Adipocyte (in vitro differentiated cells): ENCODE measurements around the gene RHOF.

Source experiments
- DNase-seq: peaks from one replicate; pipeline ENCODE4 v3.0.0-alpha.2; 2015; ENCODE audit warnings: low read depth
- H3K27me3 ChIP-seq: replicated peaks from 2 replicates; pipeline ENCODE4 v1.7.0; 2013; ENCODE audit warnings: mild to moderate bottlenecking, low read length, moderate library complexity; ENCODE audit not compliant: control insufficient read depth, insufficient read depth
- H3K36me3 ChIP-seq: 2 replicates; pipeline ENCODE4 v1.7.0; 2013; ENCODE audit warnings: low read length, mild to moderate bottlenecking, moderate library complexity; ENCODE audit not compliant: control insufficient read depth, insufficient read depth, severe bottlenecking
- H3K4me1 ChIP-seq: 2 replicates; pipeline ENCODE4 v1.7.0; 2013; ENCODE audit warnings: mild to moderate bottlenecking, low read length, moderate library complexity; ENCODE audit not compliant: control insufficient read depth, insufficient read depth
- H3K4me3 ChIP-seq: 2 replicates; pipeline ENCODE4 v1.7.0; 2013; ENCODE audit warnings: mild to moderate bottlenecking, low read length, moderate library complexity
- H3K9ac ChIP-seq: 2 replicates; pipeline ENCODE4 v1.7.0; 2013; ENCODE audit warnings: mild to moderate bottlenecking, low read length, moderate library complexity
- H3K9me3 ChIP-seq: 2 replicates; pipeline ENCODE4 v1.7.0; 2013; ENCODE audit warnings: mild to moderate bottlenecking, low read length, moderate library complexity; ENCODE audit not compliant: control insufficient read depth

Gene RHOF

DNA sequence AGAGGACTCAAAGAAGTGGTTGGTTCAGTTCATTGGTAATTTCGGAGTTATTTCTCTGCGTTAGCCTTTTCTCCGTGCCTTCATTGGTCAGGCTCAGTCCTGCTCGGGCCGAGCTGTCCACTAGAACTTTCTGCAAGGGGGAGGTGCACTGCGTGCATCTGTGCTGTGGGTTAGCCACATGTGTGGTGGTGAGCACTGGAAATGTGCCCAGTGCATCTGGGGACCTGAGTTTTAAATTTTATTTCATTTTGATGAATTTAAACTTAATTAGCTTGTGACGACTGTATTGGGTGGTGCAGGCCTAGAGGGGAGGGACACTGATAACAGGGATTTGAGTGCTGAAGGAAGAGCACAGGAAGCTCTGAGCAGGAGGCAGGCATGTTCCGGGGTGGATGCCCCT lies 34.8 kb upstream of the RHOF start:
- H3K4me3 ChIP-seq: no peak overlapping the region
- no peak for DNase-seq
- H3K4me1 ChIP-seq: no peaks in the 10 kb centered on the region
- no peak overlapping the region for H3K9ac ChIP-seq
- H3K9me3 ChIP-seq: no peaks in the 10 kb centered on the region
- H3K36me3 ChIP-seq: peaks cover 58% of the 10 kb centered on the region
- H3K27me3 ChIP-seq: no peaks in the 10 kb centered on the region

DNA sequence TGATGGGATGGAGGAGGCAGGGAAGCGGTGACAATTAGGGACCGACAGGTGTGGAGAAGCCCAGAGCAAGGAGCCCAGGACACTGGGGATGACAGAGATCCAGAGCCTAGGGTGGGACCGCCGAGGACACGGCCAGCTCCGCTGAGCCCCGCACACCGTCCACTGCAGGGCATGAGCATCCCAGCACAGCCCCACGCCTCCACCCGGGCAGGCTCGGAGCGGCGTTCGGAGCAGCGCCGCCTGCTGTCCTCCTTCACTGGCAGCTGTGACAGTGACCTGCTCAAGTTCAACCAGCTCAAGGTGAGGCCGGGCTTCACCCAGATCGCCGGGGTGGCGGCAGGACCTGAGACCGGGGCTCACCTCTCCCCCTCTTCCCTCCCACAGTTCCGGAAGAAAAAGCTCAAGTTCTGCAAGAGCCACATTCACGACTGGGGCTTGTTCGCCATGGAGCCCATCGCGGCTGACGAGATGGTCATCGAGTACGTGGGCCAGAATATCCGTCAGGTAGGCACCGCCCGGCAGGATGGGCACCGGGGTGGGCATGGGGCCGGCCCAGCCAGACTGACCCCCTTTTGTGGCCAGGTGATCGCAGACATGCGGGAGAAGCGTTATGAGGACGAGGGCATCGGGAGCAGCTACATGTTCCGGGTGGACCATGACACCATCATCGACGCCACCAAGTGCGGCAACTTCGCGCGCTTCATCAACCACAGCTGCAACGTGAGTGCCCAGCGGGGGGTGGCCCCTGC lies 34.0 kb upstream of the RHOF start:
- Histone ChIP-seq H3K4me1 (no peaks in the 10 kb centered on the region), H3K27me3 (no peaks in the 10 kb centered on the region), H3K9ac (no peak overlapping the region), H3K36me3 (peaks cover 61% of the 10 kb centered on the region), H3K9me3 (no peaks in the 10 kb centered on the region), H3K4me3 (no peak overlapping the region)
- no peak for DNase-seq

DNA sequence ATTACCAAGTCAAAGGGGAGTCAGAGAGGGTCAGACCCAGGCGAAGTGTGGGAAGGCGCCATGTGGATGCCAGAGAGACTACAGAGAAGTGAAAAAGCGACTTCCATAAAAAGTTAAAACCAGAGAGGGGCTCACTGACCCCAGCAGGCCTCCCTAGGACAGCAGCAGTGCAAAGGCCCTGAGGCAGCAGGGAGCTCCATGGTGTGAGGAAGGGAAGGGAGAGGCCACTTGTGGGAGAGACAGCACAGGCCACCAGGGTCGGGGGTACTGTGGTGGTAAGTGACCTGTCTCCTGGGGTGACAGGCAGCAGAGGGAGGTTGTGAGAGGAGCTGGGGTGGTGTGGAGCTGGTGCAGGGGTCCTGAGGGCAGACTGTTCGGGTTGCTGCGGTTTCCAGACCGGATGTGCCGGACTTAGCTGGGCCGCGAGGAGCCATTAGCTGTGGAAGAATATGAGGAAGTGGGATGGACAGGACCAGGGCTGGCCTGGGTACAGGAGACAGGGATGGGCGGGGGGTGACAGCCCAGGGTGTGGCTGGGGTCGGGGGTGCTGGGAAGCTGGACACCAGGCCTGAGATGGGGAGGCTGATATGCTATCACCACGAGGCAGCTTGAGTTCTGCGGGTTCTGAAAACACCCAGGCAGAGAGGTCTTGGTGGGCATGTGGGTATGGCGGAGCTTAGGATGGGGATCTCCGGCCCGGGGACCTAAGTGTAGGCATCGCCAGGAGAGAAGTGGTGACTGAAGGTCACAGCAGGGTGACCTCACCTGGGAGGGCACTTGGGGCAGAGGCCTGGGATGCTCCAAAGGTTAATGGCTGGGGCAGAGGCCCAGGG lies 33.0 kb upstream of the RHOF start:
- no peak overlapping the region for H3K4me3 ChIP-seq
- DNase-seq: no peak
- no peaks in the 10 kb centered on the region for H3K9me3 ChIP-seq
- no peaks in the 10 kb centered on the region for H3K27me3 ChIP-seq
- no peak overlapping the region for H3K9ac ChIP-seq
- no peaks in the 10 kb centered on the region for H3K4me1 ChIP-seq
- H3K36me3 ChIP-seq: peaks cover 60% of the 10 kb centered on the region

DNA sequence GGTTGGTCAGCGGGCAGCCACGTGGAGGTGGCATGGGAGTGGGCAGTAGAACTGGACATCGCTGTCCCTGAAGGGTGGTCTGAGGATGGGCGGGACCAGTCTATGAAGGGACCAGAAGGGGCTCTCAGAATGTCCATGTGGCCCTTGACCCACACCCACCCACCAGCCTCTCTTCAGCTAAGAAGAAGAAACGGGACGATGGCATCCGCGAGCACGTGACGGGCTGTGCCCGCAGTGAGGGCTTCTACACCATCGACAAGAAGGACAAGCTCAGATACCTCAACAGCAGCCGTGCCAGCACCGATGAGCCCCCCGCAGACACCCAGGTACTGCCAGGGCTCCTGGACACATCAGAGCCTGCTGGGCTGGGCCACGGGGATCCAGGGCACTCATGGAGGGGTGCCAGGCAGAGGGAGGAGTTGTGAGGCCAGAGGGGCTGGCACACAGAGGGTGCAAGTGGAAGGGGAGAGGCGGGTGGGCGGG lies 31.6 kb upstream of the RHOF start:
- DNase-seq: no peak
- Histone ChIP-seq H3K36me3 (peaks cover 58% of the 10 kb centered on the region), H3K9ac (no peak overlapping the region), H3K27me3 (no peaks in the 10 kb centered on the region), H3K4me3 (no peak overlapping the region), H3K4me1 (no peaks in the 10 kb centered on the region), H3K9me3 (no peaks in the 10 kb centered on the region)

DNA sequence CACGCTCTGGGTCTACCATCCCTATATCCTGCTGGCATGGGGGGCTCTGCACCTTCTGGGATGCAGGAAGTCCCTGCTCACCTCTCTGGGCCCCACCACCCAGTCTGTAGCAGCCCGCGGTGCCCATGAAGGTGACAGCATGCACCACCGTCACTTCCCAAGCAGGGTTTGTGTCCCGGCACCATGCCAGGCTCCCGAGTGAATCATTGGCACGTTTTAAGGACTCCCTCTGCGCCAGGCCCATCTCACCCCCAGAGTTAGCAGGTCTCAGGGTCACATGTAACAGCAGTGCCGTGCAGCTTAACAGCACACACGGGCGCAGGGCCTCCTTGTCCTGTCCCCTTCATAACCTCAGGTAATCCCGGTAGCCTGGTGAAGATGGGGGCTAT lies 30.2 kb upstream of the RHOF start:
- no peaks in the 10 kb centered on the region for H3K27me3 ChIP-seq
- no peak for DNase-seq
- no peaks in the 10 kb centered on the region for H3K9me3 ChIP-seq
- no peak overlapping the region for H3K9ac ChIP-seq
- H3K4me3 ChIP-seq: no peak overlapping the region
- H3K4me1 ChIP-seq: no peaks in the 10 kb centered on the region
- peaks cover 59% of the 10 kb centered on the region for H3K36me3 ChIP-seq

DNA sequence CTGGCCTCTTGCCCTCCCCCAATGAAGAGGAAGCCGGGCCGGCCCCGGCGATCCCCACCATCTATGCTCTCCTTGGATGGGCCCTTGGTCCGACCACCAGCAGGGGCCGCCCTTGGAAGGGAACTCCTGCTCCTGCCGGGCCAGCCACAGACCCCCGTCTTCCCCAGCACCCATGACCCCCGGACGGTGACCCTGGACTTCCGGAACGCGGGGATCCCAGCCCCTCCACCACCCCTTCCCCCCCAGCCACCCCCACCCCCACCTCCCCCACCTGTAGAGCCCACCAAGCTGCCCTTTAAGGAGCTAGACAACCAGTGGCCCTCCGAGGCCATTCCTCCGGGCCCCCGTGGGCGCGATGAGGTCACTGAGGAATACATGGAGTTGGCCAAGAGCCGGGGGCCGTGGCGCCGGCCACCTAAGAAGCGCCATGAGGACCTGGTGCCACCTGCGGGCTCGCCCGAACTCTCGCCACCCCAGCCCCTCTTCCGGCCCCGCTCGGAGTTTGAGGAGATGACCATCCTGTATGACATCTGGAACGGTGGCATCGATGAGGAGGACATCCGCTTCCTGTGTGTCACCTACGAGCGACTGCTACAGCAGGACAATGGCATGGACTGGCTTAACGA lies 29.7 kb upstream of the RHOF start:
- no peaks in the 10 kb centered on the region for H3K4me1 ChIP-seq
- no peak overlapping the region for H3K9ac ChIP-seq
- no peaks in the 10 kb centered on the region for H3K9me3 ChIP-seq
- H3K4me3 ChIP-seq: no peak overlapping the region
- peaks cover 55% of the 10 kb centered on the region for H3K36me3 ChIP-seq
- no peak for DNase-seq
- no peaks in the 10 kb centered on the region for H3K27me3 ChIP-seq

DNA sequence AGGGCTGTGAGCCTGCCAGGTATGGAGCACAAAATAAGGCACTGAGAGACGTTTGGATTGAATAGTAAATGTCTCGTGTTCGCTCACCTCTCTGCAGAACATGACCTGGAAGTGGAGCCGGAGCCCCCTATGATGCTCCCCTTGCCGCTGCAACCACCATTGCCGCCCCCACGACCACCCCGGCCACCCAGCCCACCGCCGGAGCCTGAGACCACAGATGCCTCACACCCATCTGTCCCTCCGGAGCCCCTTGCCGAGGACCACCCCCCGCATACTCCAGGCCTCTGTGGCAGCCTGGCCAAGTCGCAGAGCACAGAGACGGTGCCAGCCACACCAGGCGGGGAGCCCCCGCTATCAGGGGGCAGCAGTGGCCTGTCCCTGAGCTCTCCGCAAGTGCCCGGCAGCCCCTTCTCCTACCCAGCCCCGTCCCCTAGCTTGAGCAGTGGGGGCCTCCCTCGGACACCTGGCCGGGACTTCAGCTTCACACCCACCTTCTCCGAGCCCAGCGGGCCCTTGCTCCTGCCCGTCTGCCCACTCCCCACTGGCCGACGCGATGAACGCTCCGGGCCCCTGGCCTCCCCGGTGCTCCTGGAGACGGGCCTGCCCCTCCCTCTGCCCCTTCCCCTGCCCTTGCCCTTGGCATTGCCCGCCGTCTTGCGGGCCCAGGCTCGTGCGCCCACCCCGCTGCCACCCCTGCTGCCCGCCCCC lies 29.1 kb upstream of the RHOF start:
- H3K36me3 ChIP-seq: peaks cover 55% of the 10 kb centered on the region
- no peaks in the 10 kb centered on the region for H3K27me3 ChIP-seq
- no peak for DNase-seq
- H3K9me3 ChIP-seq: no peaks in the 10 kb centered on the region
- no peak overlapping the region for H3K9ac ChIP-seq
- H3K4me3 ChIP-seq: no peak overlapping the region
- H3K4me1 ChIP-seq: no peaks in the 10 kb centered on the region

DNA sequence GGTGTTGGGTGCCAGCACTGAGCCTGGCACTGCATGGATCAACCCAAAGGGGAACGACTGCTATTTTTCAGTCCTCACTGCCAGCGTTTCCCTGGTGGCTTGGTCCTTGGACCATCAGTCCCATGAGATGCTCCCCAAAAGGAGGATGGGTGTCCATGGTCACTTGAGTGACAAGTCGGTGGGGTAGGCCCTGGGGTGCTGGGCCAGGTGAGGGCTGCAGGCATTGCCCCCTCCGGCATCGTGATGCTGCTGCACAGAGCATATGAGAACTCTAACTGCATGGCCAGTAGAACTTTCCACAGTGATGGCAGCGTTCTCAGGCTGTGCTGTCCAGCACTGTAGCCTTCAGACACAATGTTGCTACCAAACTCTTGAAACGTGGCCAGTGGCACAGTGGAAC lies 26.6 kb upstream of the RHOF start:
- Histone ChIP-seq H3K9ac (no peak overlapping the region), H3K4me1 (no peaks in the 10 kb centered on the region), H3K4me3 (no peak overlapping the region), H3K27me3 (no peaks in the 10 kb centered on the region), H3K36me3 (peaks cover 74% of the 10 kb centered on the region), H3K9me3 (no peaks in the 10 kb centered on the region)
- DNase-seq: no peak

DNA sequence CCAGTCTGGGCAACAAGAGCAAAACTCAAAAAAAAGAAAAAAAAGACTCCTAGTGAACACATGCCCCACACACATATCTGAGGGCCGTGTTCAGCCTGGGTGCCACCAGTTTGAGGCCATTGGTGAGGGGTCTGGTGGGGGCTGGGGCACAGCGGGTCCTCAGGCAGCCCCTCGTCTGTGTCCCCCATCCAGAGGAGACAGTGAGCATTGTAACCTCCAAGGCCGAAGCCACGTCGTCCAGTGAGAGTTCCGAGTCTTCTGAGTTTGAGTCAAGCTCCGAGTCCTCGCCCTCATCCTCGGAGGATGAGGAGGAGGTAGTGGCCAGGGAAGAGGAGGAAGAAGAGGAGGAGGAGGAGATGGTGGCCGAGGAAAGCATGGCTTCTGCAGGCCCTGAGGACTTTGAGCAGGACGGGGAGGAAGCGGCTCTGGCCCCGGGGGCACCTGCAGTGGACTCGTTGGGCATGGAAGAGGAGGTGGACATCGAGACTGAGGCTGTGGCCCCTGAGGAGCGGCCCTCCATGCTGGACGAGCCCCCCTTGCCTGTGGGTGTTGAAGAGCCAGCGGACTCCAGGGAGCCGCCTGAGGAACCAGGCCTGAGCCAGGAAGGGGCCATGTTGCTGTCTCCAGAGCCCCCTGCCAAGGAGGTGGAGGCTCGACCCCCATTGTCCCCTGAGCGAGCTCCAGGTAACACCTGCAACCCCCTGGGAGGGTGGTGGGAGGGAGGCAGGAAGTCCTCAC lies 25.9 kb upstream of the RHOF start:
- H3K9ac ChIP-seq: no peak overlapping the region
- H3K4me3 ChIP-seq: no peak overlapping the region
- H3K27me3 ChIP-seq: no peaks in the 10 kb centered on the region
- peaks cover 80% of the 10 kb centered on the region for H3K36me3 ChIP-seq
- no peak for DNase-seq
- H3K4me1 ChIP-seq: no peaks in the 10 kb centered on the region
- no peaks in the 10 kb centered on the region for H3K9me3 ChIP-seq

DNA sequence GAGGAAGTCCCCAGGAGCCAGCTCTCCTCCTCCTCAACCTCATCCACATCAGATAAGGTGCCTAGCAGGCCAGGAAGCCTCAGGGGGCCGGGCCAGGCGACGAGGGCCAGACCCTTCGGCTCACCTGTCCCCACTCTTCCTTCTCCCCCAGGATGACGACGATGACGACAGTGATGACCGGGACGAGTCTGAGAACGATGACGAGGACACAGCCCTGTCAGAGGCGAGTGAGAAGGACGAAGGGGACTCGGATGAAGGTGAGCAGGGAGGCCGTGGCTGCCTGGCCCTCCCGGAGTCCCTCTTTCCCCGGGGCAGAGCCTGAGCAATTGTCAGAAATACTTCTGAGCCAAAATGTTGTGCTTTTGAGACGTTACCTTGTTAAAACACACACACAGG lies 24.2 kb upstream of the RHOF start:
- H3K4me3 ChIP-seq: no peak overlapping the region
- no peaks in the 10 kb centered on the region for H3K9me3 ChIP-seq
- H3K36me3 ChIP-seq: peaks cover 69% of the 10 kb centered on the region
- DNase-seq: no peak
- no peaks in the 10 kb centered on the region for H3K27me3 ChIP-seq
- no peak overlapping the region for H3K9ac ChIP-seq
- peaks cover 12% of the 10 kb centered on the region for H3K4me1 ChIP-seq
